ENCODE data around the gene IDH1.
"Not testable (repeated sequence)": the region's sequence is repeated elsewhere in the genome, so short reads cannot be mapped to it uniquely, and the experiment has no call there.

IDH1 gene

GRCh38 chr2:208254871-208255556 lies at the start of gene IDH1:
TSS of gene IDH1 (minus strand) at chr2:208255071. CDS start at chr2:208251551, 3,520 bp downstream.
- DNase-seq: peak; percentile 66

- DNase-seq: no peak
These were observed 49.3 kb upstream of the IDH1 start for GRCh38 chr2:208304157-208304556.

DNA sequence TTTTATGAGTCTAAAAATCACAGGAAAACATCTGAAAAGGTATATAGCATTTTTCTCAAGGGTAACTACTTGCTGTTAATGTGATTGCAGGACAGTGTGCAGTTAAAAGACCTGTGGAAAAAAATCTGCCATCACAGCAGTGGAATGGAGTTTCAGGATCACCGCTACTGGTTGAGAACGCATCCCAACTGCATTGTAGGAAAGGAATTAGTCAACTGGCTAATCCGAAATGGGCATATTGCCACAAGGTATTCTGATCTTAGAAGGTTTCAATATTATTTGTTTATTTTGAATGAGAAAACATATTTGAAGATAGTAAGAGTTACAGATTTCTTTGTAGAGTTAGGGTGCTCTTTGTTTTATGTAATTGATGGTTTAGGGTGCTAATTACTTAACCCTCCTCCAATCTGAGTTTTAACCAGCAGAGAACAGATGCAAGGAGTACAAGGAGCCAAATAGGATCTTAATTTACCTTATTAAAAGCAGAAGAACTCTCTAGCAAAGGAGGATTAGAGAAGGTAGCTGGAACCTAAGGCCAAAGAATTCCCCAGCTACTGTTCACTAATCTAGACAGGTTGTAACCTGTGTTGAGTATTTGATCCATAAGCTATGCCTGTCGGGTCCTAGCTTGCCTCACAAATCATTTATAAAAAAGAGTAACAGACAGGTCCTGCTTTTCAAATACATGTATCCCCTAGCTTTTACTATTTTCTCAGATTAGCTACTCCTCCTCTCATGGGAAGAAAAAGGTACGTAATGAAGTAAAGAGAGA lies 46.2 kb upstream of the IDH1 start:
- DNase-seq: no peak

DNA sequence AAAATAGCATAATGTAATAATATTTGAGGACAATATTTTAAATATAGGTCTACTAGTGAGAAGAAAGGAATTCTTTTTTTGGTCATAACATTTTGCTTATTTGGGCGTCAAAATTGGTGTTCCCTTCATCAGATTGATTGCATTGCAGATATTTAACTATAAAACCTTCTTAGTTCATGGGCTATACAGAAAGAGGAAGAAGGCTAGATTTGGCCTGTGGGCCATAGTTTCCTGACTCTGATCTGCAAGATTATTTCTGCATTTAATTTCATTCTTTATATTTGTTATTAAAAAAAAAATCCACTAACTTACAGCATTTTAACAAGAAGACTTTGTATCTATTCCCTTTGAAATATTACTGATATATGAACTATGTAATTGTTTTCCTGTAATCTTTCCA lies 43.1 kb upstream of the IDH1 start:
- no peak for DNase-seq

DNA sequence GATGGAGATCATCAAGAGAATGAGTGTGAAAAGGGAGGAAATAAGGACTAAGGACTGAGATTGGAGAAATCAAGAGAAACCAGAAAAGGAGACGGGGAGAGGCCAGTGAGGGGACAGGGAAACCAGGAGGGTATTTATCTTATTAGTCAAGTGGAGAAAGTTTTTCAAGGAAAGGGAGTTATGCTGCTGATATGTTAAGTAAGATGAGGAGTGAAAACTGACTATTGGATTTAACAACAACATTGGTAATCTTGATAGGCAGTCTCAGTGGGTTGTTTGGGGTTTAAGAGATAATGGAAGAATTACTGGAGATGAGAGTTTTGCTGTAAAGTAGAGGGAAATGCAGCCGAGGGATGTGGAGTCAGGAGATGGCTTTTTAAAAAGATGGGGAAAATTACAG lies 41.7 kb upstream of the IDH1 start:
- no peak for DNase-seq

- DNase-seq: no peak
These were observed 41.0 kb upstream of the IDH1 start for GRCh38 chr2:208295834-208296233.

GRCh38 chr2:208294482-208295024 lies 39.7 kb upstream of the IDH1 start:
- DNase-seq: no peak

DNA sequence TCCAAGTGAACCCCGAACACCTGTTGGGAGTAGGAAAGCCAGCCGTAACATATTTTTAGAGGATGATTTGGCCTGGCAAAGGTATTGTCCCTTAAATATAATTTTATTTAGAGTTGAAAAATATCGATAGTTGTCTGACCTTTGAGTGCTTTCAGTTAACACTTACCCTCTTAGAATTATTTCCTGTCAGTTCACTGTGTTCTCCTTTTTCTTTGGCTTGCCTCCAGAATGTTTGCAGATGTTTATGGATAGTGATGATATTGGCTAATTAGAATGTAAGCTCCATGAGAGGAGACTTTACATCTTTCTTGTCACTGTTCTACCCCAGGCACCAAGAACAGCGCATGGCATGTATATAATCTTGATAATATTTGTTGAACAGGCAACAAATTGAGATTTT lies 31.0 kb upstream of the IDH1 start:
- no peak for DNase-seq

DNA sequence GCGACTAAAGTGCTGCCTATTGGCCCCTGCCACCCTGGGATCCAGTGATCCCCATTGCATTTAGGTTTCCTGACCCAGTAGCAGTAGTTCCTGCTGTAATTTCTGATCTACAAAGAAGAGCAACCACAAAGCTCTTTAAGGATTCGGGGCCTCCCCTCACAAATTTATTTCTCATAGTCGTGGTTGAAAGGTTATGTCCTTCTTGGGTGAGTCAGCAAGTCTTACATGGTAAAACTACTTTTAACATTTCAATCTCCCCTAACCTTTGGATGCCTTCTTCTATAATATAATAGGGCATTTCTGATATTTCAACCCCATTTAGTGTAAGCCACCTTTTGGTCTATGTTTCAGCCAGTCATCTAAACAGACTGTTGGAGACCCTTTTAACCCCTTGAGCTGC lies 26.1 kb upstream of the IDH1 start:
- no peak for DNase-seq

DNA sequence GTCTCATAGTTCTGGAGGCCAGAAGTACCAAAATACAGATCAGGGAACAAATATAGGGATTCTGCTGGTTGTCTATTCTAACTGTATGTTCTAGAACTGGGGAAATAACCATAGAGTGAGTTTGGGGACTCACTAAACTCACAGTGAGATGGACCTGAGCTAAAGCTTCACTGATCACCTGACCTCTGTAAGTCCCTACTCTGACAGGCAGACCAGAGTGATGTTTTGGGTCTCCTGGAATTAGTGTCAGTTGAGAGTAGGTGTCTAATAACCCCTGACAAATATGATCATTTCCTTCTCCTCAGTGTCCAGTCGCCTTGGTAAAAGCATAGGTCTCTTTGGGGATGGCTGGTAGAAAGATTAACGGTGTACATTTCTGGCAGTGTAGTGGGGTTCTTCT lies 25.4 kb upstream of the IDH1 start:
- DNase-seq: no peak

DNA sequence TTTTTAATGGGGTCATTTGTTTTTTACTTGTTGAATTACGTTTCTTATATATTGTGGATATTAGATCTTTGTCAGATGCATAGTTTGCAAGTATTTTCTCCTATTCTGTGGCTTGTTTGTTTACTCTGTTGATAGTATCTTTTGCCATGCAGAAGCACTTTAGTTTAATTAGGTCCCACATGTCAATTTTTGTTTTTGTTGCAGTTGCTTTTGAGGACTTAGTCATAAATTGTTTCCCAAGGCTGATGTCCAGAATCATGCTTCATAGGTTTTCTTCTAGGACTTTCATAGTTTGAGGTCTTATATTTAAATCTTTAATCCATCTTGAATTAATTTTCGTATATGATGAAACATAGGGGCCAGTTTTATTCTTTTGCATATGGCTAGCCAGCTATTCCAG lies 24.4 kb upstream of the IDH1 start:
- DNase-seq: no peak

- DNase-seq: no peak
These were observed 23.7 kb upstream of the IDH1 start for GRCh38 chr2:208278549-208278948.

GRCh38 chr2:208274748-208275147 lies 19.9 kb upstream of the IDH1 start:
- no peak for DNase-seq

GRCh38 chr2:208269091-208269490 lies 14.2 kb upstream of the IDH1 start:
- DNase-seq: no peak

DNA sequence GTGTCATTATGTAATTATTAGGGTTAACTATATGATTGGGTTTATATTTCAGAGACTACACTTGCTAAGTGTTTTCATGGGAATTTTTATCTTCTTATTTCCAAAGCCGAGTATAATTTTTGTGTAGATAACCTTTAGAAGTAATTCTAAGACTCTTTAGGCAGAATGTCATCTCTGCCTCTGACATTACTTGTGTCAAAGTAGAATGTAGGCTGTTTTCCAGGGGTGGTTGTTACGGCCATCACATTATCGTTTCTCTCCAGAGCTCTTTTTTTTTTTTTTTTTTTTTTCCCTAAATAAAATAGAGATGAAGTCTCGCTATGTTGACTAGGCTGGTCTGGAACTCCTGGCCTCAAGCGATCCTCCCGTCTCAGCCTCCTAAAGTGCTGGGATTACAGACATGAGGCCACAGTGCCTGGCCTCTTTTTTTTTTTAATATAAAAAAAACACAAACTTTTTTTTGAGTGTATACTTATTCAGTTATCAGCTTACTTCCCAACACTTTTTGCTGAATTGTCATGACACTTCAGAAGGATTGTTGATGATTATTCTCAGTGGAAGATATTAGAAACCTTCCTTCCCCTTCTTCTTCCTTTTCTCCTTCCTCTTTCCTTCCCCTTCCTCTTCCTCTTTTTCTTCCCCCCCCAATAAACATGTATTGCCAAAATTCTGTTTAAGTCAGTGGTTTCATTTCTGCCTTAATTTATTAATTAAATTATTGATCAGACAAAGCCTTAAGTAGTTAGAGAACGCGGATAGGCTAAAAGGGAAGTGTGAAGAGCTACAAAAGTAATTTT lies 13.5 kb upstream of the IDH1 start:
- DNase-seq: no peak

GRCh38 chr2:208267526-208267925 lies 12.7 kb upstream of the IDH1 start:
- DNase-seq: not testable (repeated sequence)

GRCh38 chr2:208266936-208267335 lies 12.1 kb upstream of the IDH1 start:
- no peak for DNase-seq

- DNase-seq: no peak
These were observed 11.7 kb upstream of the IDH1 start for GRCh38 chr2:208266553-208266893.

GRCh38 chr2:208265801-208266552 lies 11.1 kb upstream of the IDH1 start, which contains the start of gene PIKFYVE:
TSS of gene PIKFYVE (plus strand) at chr2:208266255. CDS start at chr2:208271520, 5,265 bp downstream.
- DNase-seq: peak; percentile 89

GRCh38 chr2:208265371-208265800 lies 10.5 kb upstream of the IDH1 start:
- DNase-seq: no peak

- not testable (repeated sequence) for DNase-seq
These were observed 2.3 kb upstream of the IDH1 start for GRCh38 chr2:208256849-208257813.

Data from NCI-H524 treated with DMSO at 0.1 percent for 48 hours (cell line).